GM21786 (cell line): Measurements from ENCODE around the gene TMA7B.
"Not testable (repeated sequence)": the region's sequence is repeated elsewhere in the genome, so short reads cannot be mapped to it uniquely, and the experiment has no call there.

Source experiments
- ATAC-seq: cut with Tn5 transposase; IDR thresholded peaks from one replicate; pipeline ENCODE4 v1.9.1; 2021; ENCODE audit not compliant: unreplicated experiment

TMA7B gene

GRCh38 chr22:39951603-39952293, 8.4 kb upstream of the TMA7B start:
- not testable (repeated sequence) for ATAC-seq

GRCh38 chr22:39952347-39952746, 7.8 kb upstream of the TMA7B start:
- ATAC-seq: no peak

GRCh38 chr22:39953101-39953500, 7.1 kb upstream of the TMA7B start:
- no peak for ATAC-seq

GRCh38 chr22:39954584-39955055, 5.6 kb upstream of the TMA7B start:
- ATAC-seq: no peak

GRCh38 chr22:39955675-39956074, 4.5 kb upstream of the TMA7B start:
- ATAC-seq: no peak

GRCh38 chr22:39956932-39957664, 3.1 kb upstream of the TMA7B start:
- no peak for ATAC-seq

- no peak for ATAC-seq
Measured at GRCh38 chr22:39958009-39958711, 2.0 kb upstream of the TMA7B start.

GRCh38 chr22:39958949-39959639, 1.1 kb upstream of the TMA7B start:
- ATAC-seq: no peak

GRCh38 chr22:39960791-39961746, 872 bp downstream of the TMA7B start:
- ATAC-seq: peak; percentile 66

GRCh38 chr22:39962071-39962470, 1.9 kb downstream of the TMA7B start:
- ATAC-seq: no peak

GRCh38 chr22:39965748-39966147, 5.6 kb downstream of the TMA7B start:
- ATAC-seq: no peak

- no peak for ATAC-seq
Measured at GRCh38 chr22:39966470-39966869, 6.3 kb downstream of the TMA7B start.

- ATAC-seq: no peak
Measured at GRCh38 chr22:39967103-39967829, 7.1 kb downstream of the TMA7B start.

GRCh38 chr22:39967996-39968972, 8.1 kb downstream of the TMA7B start:
- ATAC-seq: no peak

- no peak for ATAC-seq
Measured at GRCh38 chr22:39970742-39971141, 10.5 kb downstream of the TMA7B start.

GRCh38 chr22:39972641-39973040, 12.4 kb downstream of the TMA7B start:
- ATAC-seq: no peak

GRCh38 chr22:39973656-39974055, 13.5 kb downstream of the TMA7B start:
- ATAC-seq: no peak

- no peak for ATAC-seq
Measured at GRCh38 chr22:39974065-39974464, 13.9 kb downstream of the TMA7B start.
